Measurements from ENCODE around the gene MOSMO. TPM values are rescaled to one million over a fixed set of nuclear protein-coding genes. Genes with fewer than 3 reads are reported as not detected.

Gene MOSMO
- total and polyA plus RNA-seq, 9 of the 15 experiments (the other 6 are each of a cell fraction or from before 2014, with no cell fraction given): 1.9 to 13.3 (median 7.7) TPM

GRCh38 chr16:22093331-22093730 lies 85.4 kb downstream of the MOSMO start (continued):
- no peak for TF ChIP-seq AFF1 (IDR thresholded peaks at IDR 0.05; ENCODE audit: low read depth in 1 of 2, partially characterized antibody in 2 of 2)

GRCh38 chr16:22093996-22094395 lies 86.1 kb downstream of the MOSMO start:
- Histone ChIP-seq H3K27me3 (ENCODE audit: control insufficient read depth in 2 of 2, insufficient read depth in 2 of 2, low read length in 2 of 2) (peaks cover 5 to 8% of the 10 kb centered on the region in 2 experiments), H3K9me3 (replicated peaks; ENCODE audit: control insufficient read depth, insufficient read depth, low read depth, low read length) (no peaks in the 10 kb centered on the region), H3K4me3 (no peak overlapping the region), H3K9ac (ENCODE audit: insufficient read depth in 1 of 2, low read depth in 2 of 2, low read length in 2 of 2) (no peak overlapping the region), H3K9me1 (ENCODE audit: control insufficient read depth, insufficient read depth, low read length) (no peaks in the 10 kb centered on the region), H3K36me3 (ENCODE audit: control insufficient read depth, insufficient read depth, low read length) (no peaks in the 10 kb centered on the region), H3K27ac (ENCODE audit: extremely low read depth, low read depth, low read length) (no peak overlapping the region), H3K4me1 (replicated peaks in 1 of 2; ENCODE audit: control insufficient read depth in 2 of 2, insufficient read depth in 2 of 2, low read length in 2 of 2) (no peaks in the 10 kb centered on the region; a peak in 2 of 5 replicates), H3K4me2 (ENCODE audit: insufficient read depth, low read length) (no peak overlapping the region), H2AFZ (ENCODE audit: low read depth, low read length) (no peak overlapping the region), H4K20me1 (replicated peaks; ENCODE audit: control insufficient read depth, insufficient read depth, low read length) (no peaks in the 10 kb centered on the region), H3K79me2 (ENCODE audit: control insufficient read depth, insufficient read depth, low read length) (no peaks in the 10 kb centered on the region)
- in situ Hi-C loops (cut with MboI) (no loop called here), intact Hi-C loops (cut with micrococcal nuclease) (no loop called here)
- DNase-seq (ENCODE audit: extremely low read depth in 1 of 4, low spot score in 3 of 4): no peak
- no peak for TF ChIP-seq ZC3H4 (CRISPR knock-in tag; IDR thresholded peaks at IDR 0.05; ENCODE audit: borderline replicate concordance)
- peak; percentile 27; the same call in 1 of the 2 replicates for TF ChIP-seq SPI1 (IDR thresholded peaks at IDR 0.05; ENCODE audit: borderline replicate concordance, low read depth, low read length)
- no peak for ATAC-seq
- FAIRE-seq: no peak
- no TSS peak for BruUV-seq (replicated peaks)
- POLR2A ChIA-PET: interaction anchor here (0.6 kb wide), 1 partner anchor 106 kb away, joined by 3 read pairs; no protein-coding TSS in a partner anchor
- 0% methylated on average over 3 of the region's 3 CpGs for WGBS (ENCODE audit: insufficient coverage, low coverage, missing lambda C conversion rate)
- CTCF ChIA-PET (ENCODE audit: low intra/inter-chr PET ratio): no interaction called here
